ENCODE data around the gene TUBD1. TPM values are rescaled to one million over a fixed set of nuclear protein-coding genes. Genes with fewer than 3 reads are reported as not detected.

Gene TUBD1, protein sequence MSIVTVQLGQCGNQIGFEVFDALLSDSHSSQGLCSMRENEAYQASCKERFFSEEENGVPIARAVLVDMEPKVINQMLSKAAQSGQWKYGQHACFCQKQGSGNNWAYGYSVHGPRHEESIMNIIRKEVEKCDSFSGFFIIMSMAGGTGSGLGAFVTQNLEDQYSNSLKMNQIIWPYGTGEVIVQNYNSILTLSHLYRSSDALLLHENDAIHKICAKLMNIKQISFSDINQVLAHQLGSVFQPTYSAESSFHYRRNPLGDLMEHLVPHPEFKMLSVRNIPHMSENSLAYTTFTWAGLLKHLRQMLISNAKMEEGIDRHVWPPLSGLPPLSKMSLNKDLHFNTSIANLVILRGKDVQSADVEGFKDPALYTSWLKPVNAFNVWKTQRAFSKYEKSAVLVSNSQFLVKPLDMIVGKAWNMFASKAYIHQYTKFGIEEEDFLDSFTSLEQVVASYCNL
- total RNA-seq: 8.9 and 10.7 TPM in 2 replicates

DNA sequence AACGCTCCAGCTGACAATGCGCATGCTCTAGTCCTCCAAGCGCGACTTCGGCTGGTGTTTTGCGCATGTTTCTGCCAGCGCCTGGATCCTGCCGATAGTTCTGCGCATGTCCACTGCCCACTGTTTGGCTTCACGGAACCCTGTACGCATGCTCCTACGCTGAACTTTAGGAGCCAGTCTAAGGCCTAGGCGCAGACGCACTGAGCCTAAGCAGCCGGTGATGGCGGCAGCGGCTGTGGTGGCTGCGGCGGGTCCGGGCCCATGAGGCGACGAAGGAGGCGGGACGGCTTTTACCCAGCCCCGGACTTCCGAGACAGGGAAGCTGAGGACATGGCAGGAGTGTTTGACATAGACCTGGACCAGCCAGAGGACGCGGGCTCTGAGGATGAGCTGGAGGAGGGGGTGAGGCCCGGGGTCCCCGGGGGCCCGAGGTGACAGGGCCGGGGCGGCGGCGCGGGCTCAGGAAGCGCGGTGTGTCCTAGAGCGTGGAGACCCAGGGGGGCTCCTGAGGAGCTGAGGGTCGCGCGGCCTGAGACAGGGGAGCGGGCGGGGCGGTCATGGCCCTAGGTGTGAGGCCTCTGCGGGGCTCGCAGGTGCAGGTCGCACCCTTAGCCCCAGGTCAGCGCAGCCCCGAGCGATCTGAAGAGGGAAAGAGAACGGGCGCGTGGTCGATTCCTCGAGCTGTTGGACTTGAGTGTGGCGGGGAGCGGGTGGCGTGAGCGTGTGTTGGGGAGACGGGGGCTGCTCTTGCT lies at the start of gene TUBD1, which contains the start of gene RPS6KB1:
Gene TUBD1, minus strand, starts transcription at position 20 of the 752 bp plus-strand sequence. CDS start 1,941 bp downstream, outside the sequence.
Gene RPS6KB1, plus strand, starts transcription at position 198 of the 752 bp plus-strand sequence. Its CDS starts 64 bp downstream, at position 262.

Other genes starting within 250 kb of the TUBD1 start
- gene PTRH2, start 185.5 kb downstream of the TUBD1 start, total RNA-seq: 49.7 and 51.9 TPM in 2 replicates
- 184 and 215 TPM in 2 replicates for gene VMP1, start 185.3 kb downstream of the TUBD1 start, total RNA-seq
- gene RPS6KB1, start 178 bp upstream of the TUBD1 start, total RNA-seq: 28.0 and 29.2 TPM in 2 replicates
- gene RNFT1, start 71.8 kb upstream of the TUBD1 start, total RNA-seq: 13.6 and 16.4 TPM in 2 replicates
- gene HEATR6, start 186.0 kb upstream of the TUBD1 start, total RNA-seq: 15.7 and 31.5 TPM in 2 replicates

Data from nasal cavity respiratory epithelium epithelial cell of viscerocranial mucosa (primary cell).